Measurements from ENCODE around the gene BCAR3. TPM values are rescaled to one million over a fixed set of nuclear protein-coding genes. Genes with fewer than 3 reads are reported as not detected.

BCAR3 gene
- polyA plus RNA-seq, 2 of the 4 experiments (the other 2 are of a cell fraction) = 31.6 to 33.4 TPM

DNA sequence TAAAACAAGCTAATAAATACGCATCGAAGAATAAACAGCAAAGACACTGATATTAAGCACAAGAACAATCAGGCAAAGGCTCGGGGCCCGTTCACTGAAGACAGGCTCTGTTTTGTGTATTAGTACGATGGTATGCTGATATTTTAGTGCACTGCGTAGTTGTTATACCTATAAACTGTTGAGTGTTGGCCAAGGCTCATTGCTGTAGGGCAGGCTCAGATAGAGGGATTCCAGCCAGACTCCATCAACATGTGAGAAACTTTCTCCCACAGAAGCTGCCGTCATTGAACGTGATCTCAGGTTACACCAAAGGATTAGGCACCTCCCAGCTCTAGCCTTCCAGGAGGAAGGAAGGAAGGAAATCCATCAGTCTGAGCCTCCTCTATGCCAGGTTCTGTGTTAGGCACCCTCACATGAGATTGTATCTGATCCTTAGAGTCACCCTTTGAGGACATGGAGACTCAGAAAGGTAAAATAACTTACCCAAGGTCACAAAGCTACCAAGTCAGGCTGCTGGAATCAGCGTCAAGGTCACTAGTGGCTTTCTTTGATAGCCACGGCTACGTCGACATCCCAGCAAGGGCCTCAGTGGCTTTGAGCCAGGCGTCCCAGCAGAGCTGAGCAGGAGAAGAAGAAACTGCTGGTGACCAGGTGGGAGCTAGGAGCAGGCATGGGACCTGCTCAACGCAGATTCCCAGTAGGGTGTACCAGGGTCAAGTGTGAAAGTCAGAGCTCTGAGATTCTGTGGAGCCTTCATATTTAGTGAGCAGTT is 14.8 kb downstream of the BCAR3 start:
- peak in 1 of 2 experiments; percentile 45 for DNase-seq (ENCODE audit: low read depth in 1 of 2, low spot score in 1 of 2)
- Histone ChIP-seq H3K4me3 (no peak overlapping the region), H3K4me2 (peak overlapping the region; percentile 85), H3K4me1 (peaks cover 97% of the 10 kb centered on the region), H3K9me3 (no peaks in the 10 kb centered on the region), H3K27ac (peak overlapping the region; percentile 94 to 95; a peak in 5 of 6 replicates)
- POLR2A ChIA-PET = no interaction called here
- FAIRE-seq = no peak
- no peak for ATAC-seq
- 83% methylated on average over 14 of the region's 14 CpGs for WGBS (ENCODE audit: missing lambda C conversion rate)
- no peak for TF ChIP-seq CBX8 (IDR thresholded peaks at IDR 0.05)
- no peak for TF ChIP-seq POLR2A (IDR thresholded peaks at IDR 0.05; ENCODE audit: low read length)
- no peak for TF ChIP-seq CBX2 (IDR thresholded peaks at IDR 0.05; ENCODE audit: borderline replicate concordance, low read depth)
- TF ChIP-seq HOXA7 (CRISPR knock-in tag; IDR thresholded peaks at IDR 0.05) = no peak
- CTCF ChIA-PET = interaction anchor here (1.0 to 10.7 kb wide), 6 partner anchors 14 to 178 kb away, joined by 3 to 76 read pairs (median 5); partner anchors contain the start of gene BCAR3

DNA sequence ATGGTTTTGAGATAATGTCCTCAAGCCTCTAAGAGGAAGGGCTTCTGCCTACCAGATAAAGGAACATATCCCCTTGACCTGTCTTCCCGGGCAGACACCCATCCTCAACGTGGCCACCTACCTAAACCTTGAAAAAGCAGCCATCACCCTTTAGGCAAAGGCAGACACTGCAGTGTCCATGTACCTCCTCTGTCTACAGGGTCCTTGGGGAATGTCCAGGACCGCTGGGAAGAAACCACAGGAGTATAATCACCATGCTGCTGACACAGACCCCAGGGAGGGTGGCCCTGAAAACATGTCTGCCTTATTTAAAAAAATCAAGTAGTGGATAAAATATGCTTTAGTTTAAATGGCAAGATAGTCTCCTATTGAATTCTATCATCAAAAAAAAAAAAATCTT is 16.6 kb downstream of the BCAR3 start:
- TF ChIP-seq HOXB5 (CRISPR knock-in tag; IDR thresholded peaks at IDR 0.05) = no peak
- DNase-seq (ENCODE audit: low read depth in 1 of 2, low spot score in 1 of 2) (no peak), FAIRE-seq (no peak), ATAC-seq (peak; percentile 55 to 62)
- POLR2A ChIA-PET = interaction anchor here (1.1 to 1.5 kb wide), 2 partner anchors 16 to 29 kb away, joined by 3 read pairs; partner anchors contain the start of gene BCAR3
- CTCF ChIA-PET = interaction anchor here (0.6 to 10.7 kb wide), 5 partner anchors 10 to 151 kb away, joined by 3 to 76 read pairs (median 3); partner anchors contain the start of gene BCAR3
- peak overlapping the region; percentile 85 for H3K4me2 ChIP-seq
- H3K9me3 ChIP-seq = no peaks in the 10 kb centered on the region
- 3% methylated on average over 3 of the region's 3 CpGs for WGBS (ENCODE audit: missing lambda C conversion rate)
- H3K4me3 ChIP-seq = 0 out of 3 replicates have a peak overlapping the region, but pooled peaks have one; percentile 12
- peaks cover 97% of the 10 kb centered on the region for H3K4me1 ChIP-seq
- H3K27ac ChIP-seq = peak overlapping the region; percentile 94 to 95

DNA sequence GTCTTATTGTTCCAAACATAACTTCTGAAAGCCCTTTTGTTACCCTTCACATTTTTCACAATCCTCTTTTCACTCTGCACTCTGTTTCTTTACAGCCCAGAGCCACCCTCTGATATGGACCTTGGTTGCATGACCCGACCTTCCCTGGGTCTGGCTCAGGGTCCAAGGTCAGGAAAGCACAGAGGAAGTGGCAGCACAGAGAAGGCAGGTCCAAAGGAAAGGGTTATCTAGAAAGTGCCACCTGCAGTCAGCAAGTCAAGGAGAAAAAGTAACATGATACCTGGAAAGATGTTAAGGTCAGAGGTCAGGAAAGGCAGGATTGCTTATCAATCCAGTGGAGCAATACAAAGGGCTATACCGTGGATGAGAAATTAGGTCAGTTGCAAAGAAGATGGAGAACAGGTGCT is 18.4 kb downstream of the BCAR3 start:
- ChIA-PET POLR2A (interaction anchor here (1.2 kb wide), 1 partner anchor 151 kb away, joined by 4 read pairs; no protein-coding TSS in a partner anchor), CTCF (interaction anchor here (0.6 to 1.7 kb wide), 3 partner anchors 34 to 333 kb away, joined by 3 to 4 read pairs (median 4); no protein-coding TSS in a partner anchor)
- H3K4me3 ChIP-seq = no peak overlapping the region
- no peak for FAIRE-seq
- H3K9me3 ChIP-seq = no peaks in the 10 kb centered on the region
- H3K27ac ChIP-seq = peak overlapping the region; percentile 94 to 95
- no peak for ATAC-seq
- TF ChIP-seq, protein P1, sequence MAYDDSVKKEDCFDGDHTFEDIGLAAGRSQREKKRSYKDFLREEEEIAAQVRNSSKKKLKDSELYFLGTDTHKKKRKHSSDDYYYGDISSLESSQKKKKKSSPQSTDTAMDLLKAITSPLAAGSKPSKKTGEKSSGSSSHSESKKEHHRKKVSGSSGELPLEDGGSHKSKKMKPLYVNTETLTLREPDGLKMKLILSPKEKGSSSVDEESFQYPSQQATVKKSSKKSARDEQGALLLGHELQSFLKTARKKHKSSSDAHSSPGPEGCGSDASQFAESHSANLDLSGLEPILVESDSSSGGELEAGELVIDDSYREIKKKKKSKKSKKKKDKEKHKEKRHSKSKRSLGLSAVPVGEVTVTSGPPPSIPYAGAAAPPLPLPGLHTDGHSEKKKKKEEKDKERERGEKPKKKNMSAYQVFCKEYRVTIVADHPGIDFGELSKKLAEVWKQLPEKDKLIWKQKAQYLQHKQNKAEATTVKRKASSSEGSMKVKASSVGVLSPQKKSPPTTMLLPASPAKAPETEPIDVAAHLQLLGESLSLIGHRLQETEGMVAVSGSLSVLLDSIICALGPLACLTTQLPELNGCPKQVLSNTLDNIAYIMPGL (CRISPR knock-in tag; IDR thresholded peaks at IDR 0.05; ENCODE audit: borderline replicate concordance) = no peak
- TF ChIP-seq EP300 (IDR thresholded peaks at IDR 0.05) = no peak
- no peak for TF ChIP-seq NFE2L2 (conservative IDR thresholded peaks at IDR 0.05; ENCODE audit: low read length)
- no peak for TF ChIP-seq NPAS2 (CRISPR knock-in tag; IDR thresholded peaks at IDR 0.05; ENCODE audit: borderline replicate concordance)
- TF ChIP-seq POLR2AphosphoS2 (conservative IDR thresholded peaks at IDR 0.05; ENCODE audit: low read length) = no peak
- no peak for TF ChIP-seq FOXS1 (CRISPR knock-in tag; IDR thresholded peaks at IDR 0.05)
- no peak for TF ChIP-seq HDAC2 (IDR thresholded peaks at IDR 0.05)
- no peak for TF ChIP-seq TFCP2L1 (CRISPR knock-in tag; IDR thresholded peaks at IDR 0.05)
- no peak for TF ChIP-seq HEYL (CRISPR knock-in tag; IDR thresholded peaks at IDR 0.05)
- no peak for TF ChIP-seq SREBF2 (IDR thresholded peaks at IDR 0.05)
- no peak for TF ChIP-seq BHLHE40 (IDR thresholded peaks at IDR 0.05; ENCODE audit: low read depth, low read length)
- 43% methylated on average over 2 of the region's 2 CpGs for WGBS (ENCODE audit: missing lambda C conversion rate)
- peaks cover 91% of the 10 kb centered on the region for H3K4me1 ChIP-seq
- peak overlapping the region; percentile 85 for H3K4me2 ChIP-seq
- DNase-seq (ENCODE audit: low read depth in 1 of 2, low spot score in 1 of 2) = no peak

DNA sequence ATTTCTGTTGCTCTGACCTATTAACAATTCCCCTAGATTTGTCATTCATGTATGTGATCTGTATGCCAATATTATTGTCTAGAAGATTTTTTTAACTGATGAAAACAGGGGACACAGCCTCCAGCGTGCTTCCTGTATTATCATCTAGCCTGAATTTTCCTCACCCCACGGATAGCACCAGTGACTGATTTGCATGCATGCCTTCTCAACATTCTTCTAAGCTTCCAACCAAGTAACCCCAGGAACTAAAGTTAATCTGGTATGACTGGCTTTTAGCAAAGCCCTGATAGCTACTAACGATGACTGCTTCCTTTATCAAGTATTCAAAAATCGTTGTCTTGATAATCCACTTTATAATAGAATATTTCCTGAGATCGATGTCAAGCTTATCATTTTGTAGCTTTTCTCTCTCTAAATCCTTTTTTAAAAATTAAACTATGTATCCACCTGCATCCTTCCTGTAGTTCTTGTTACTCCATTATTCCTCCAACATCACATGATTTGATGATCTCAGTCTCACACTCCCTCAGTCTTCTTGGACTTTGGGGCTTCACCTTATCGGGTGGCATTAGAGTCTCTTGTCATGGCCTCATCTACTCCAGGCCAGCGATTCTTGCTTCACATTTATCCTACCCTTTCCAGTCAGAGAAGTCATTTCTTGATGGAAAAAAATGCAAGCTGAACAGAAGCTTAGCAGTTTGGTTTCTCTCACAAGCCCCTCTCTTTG is 19.0 kb downstream of the BCAR3 start:
- Histone ChIP-seq H3K4me3 (no peak overlapping the region; the same call in 2 of the 3 replicates), H3K4me1 (peaks cover 91% of the 10 kb centered on the region), H3K9me3 (no peaks in the 10 kb centered on the region), H3K4me2 (peak overlapping the region; percentile 85), H3K27ac (peak overlapping the region; percentile 94 to 95)
- ChIA-PET CTCF (interaction anchor here (0.6 to 1.7 kb wide), 6 partner anchors 10 to 333 kb away, joined by 3 to 5 read pairs (median 4); no protein-coding TSS in a partner anchor), POLR2A (interaction anchor here (1.0 to 1.6 kb wide), 6 partner anchors 9 to 152 kb away, joined by 3 to 7 read pairs (median 4); partner anchors contain the start of gene BCAR3)
- ATAC-seq (no peak), DNase-seq (ENCODE audit: low read depth in 1 of 2, low spot score in 1 of 2) (no peak), FAIRE-seq (no peak)
- WGBS (ENCODE audit: missing lambda C conversion rate) = 41% methylated on average over 7 of the region's 7 CpGs
- TF ChIP-seq, protein P2, sequence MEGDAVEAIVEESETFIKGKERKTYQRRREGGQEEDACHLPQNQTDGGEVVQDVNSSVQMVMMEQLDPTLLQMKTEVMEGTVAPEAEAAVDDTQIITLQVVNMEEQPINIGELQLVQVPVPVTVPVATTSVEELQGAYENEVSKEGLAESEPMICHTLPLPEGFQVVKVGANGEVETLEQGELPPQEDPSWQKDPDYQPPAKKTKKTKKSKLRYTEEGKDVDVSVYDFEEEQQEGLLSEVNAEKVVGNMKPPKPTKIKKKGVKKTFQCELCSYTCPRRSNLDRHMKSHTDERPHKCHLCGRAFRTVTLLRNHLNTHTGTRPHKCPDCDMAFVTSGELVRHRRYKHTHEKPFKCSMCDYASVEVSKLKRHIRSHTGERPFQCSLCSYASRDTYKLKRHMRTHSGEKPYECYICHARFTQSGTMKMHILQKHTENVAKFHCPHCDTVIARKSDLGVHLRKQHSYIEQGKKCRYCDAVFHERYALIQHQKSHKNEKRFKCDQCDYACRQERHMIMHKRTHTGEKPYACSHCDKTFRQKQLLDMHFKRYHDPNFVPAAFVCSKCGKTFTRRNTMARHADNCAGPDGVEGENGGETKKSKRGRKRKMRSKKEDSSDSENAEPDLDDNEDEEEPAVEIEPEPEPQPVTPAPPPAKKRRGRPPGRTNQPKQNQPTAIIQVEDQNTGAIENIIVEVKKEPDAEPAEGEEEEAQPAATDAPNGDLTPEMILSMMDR (IDR thresholded peaks at IDR 0.05) = no peak

All from A549 (cell line).